Natural killer cell treated with Interleukin-12 subunit alpha and Interleukin-12 subunit beta and Interleukin-15 and Interleukin-18, amount 100 ng/mL, for 72 hours (primary cell): ENCODE measurements around the gene PLS1. TPM values are rescaled to one million over a fixed set of nuclear protein-coding genes. Genes with fewer than 3 reads are reported as not detected.

Experiments
- ATAC-seq, 2 donors: fragments of 150-1000 bp; cut with Tn5 transposase in 1 of 2; sonication (Bioruptor Pico), chemical (Tn5 transposase) in 1 of 2; 2 replicates each; pipeline ENCODE4 v1.10.0; 2021
- DNase-seq: peaks from one replicate; pipeline ENCODE4 v3.0.0; 2022; ENCODE audit warnings: low spot score
- H3K27ac Mint-ChIP-seq, 2 donors: 1 replicate in 1 of 2; 2 replicates in 1 of 2; pipeline ENCODE4 v1.8.0; 2022; ENCODE audit warnings: mixed read lengths in 2 of 2, mild to moderate bottlenecking in 1 of 2, moderate library complexity in 1 of 2
- H3K27me3 Mint-ChIP-seq, 2 donors: 1 replicate in 1 of 2; 2 replicates in 1 of 2; pipeline ENCODE4 v1.8.0; 2022; ENCODE audit warnings: mixed read lengths in 2 of 2
- H3K36me3 Mint-ChIP-seq: one replicate; pipeline ENCODE4 v1.8.0; 2022; ENCODE audit warnings: mixed read lengths
- H3K4me1 Mint-ChIP-seq, 2 donors: 1 replicate in 1 of 2; 2 replicates in 1 of 2; pipeline ENCODE4 v1.8.0; 2022; ENCODE audit warnings: low read depth in 2 of 2, mixed read lengths in 2 of 2, mild to moderate bottlenecking in 1 of 2
- H3K4me3 Mint-ChIP-seq: one replicate; pipeline ENCODE4 v1.8.0; 2022; ENCODE audit warnings: mixed read lengths
- H3K9me3 Mint-ChIP-seq: 2 replicates; pipeline ENCODE4 v1.8.0; 2022; ENCODE audit warnings: mixed read lengths
- total RNA-seq, 2 donors: library from RNA; stranded (reverse); gene quantifications; one replicate each; pipeline ENCODE4 v1.2.3, GENCODE V29; 2022

Gene PLS1
- total RNA-seq, 2 donors from 2014 or later, result 4.0 to 5.5 TPM

DNA sequence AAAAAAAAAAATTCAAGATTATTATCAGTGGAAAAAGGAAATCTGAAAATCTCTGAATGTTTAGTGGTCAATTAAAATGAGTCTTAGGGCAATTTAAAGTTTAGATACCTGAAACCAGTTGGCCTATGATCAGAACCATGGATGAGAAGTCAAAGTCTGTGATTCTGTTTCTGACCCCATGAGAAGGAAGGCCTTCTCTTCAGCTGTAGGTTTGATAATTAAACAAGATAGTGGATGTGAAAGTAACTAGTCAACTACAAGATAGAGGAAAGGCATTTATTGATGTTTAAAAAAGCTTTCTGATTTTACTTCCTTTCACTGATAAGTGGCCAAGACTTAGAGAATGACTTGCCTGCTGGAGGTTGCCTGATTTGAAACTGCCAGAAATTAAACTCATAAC lies 8.7 kb downstream of the PLS1 start:
- Mint-ChIP-seq H3K4me3 (no peak overlapping the region), H3K27me3 (no peaks in the 10 kb centered on the region), H3K27ac (no peak overlapping the region), H3K36me3 (no peaks in the 10 kb centered on the region), H3K4me1 (no peaks in the 10 kb centered on the region), H3K9me3 (no peaks in the 10 kb centered on the region)
- DNase-seq (no peak), ATAC-seq (no peak)

DNA sequence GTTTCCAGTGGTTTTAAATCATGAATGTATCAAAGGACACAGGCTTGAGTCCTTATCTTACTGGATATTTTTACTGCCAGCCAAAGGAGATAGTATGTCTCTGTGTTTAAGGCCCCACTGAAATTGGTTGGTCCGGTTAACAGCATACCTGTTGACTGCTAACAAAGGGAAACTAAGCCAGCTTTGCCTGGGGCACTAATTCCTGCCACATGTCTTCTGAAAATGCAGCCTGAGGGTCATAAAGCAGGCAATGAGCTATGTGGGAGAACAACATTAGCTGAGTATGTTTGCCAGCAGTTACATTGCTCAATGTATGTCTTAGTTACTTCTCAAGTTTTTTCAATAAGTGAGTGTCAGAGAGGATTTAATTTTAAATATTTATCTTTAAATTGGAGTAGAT lies 12.4 kb downstream of the PLS1 start:
- Mint-ChIP-seq H3K36me3 (no peaks in the 10 kb centered on the region), H3K4me3 (no peak overlapping the region), H3K4me1 (no peaks in the 10 kb centered on the region), H3K27ac (no peak overlapping the region), H3K27me3 (no peaks in the 10 kb centered on the region), H3K9me3 (no peaks in the 10 kb centered on the region)
- ATAC-seq, result no peak
- DNase-seq, result no peak

DNA sequence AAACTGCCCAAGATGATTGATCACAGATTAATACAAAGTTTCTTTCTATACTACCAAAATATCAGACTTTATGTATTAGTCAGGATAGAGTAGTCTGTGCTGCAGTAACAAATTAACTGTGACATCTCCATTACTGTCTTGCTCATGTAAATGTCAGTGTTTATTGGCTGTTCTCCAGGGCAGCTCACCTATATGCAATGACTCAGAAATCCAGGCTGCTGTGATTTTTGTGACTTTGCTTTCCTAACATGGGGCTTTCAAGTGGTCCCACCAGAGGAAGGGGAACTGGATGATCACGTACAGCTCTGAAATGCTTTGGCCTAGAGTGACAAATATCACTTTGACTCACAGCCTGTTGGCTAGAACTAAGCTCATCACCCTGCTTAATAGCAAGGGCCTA lies 12.9 kb downstream of the PLS1 start:
- H3K27ac Mint-ChIP-seq, result no peak overlapping the region
- H3K36me3 Mint-ChIP-seq, result no peaks in the 10 kb centered on the region
- H3K4me3 Mint-ChIP-seq, result no peak overlapping the region
- no peak for DNase-seq
- H3K27me3 Mint-ChIP-seq, result no peaks in the 10 kb centered on the region
- no peak for ATAC-seq
- no peaks in the 10 kb centered on the region for H3K9me3 Mint-ChIP-seq
- H3K4me1 Mint-ChIP-seq, result no peaks in the 10 kb centered on the region

DNA sequence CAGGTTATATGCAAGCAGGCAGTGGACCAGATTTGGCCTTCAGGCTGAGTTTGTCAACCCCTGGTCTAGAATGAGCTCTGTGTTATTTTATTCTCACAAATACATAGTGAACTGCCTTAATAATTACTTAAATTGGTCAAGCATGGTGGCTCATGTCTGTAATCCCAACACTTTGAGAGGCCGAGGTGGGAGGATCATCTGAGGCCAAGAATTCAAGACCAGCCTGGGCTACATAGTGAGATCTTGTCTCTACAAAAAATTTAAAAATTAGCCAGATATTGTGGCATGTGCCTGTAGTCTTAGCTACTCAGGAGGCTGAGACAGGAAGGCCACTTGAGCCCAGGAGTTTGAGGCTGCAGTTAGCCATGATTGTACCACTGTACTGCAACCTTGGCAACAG lies 15.0 kb downstream of the PLS1 start:
- DNase-seq (no peak), ATAC-seq (no peak)
- Mint-ChIP-seq H3K4me3 (no peak overlapping the region), H3K36me3 (no peaks in the 10 kb centered on the region), H3K9me3 (no peaks in the 10 kb centered on the region), H3K4me1 (no peaks in the 10 kb centered on the region), H3K27me3 (no peaks in the 10 kb centered on the region), H3K27ac (no peak overlapping the region)

DNA sequence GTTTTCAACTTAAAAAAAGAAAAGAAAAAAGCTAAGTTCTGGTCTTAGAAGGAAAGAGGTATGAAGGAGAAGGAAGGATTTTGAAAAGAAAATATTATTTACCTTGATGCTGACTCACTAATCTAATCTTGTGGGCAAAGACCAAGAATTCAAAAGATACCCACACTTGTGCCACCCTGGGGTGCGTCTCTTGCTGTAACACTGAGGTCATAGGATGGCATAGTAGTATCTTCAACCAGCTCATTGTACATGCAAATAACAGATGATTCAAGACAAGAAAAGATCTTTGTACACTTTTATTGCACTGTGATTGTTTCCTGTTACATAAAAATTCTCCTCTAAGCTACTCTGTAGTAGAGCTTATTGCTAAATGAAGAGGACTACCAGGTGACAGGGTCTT lies 17.3 kb downstream of the PLS1 start:
- no peak for DNase-seq
- Mint-ChIP-seq H3K9me3 (no peaks in the 10 kb centered on the region), H3K4me1 (no peaks in the 10 kb centered on the region), H3K27me3 (no peaks in the 10 kb centered on the region), H3K27ac (no peak overlapping the region), H3K36me3 (no peaks in the 10 kb centered on the region), H3K4me3 (no peak overlapping the region)
- no peak for ATAC-seq

DNA sequence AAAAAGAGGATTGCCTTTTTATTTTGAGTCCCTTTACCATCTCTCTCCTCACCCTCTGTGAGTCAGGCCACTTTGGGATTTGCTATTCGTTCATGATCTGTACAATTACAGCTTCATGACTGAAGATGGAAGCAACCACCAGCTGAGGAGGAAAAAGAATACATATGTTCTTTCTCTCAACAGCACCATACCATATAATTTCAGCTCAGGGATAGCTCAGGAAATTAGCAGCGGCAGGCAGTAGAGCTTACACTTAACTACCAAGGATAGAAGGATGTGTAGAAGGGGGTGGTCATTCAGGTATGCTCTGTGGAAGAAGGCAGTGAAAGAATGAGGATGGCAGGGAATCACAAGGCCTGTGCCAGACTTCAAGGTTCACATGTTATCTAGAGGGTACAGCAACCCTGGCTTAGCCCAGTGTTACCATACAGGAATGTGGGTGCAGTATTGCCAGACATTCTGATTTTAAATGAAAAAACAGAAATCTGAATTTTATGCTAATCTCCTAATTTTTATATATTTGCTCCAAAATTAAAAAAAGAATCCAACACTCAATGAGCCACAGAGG lies 17.9 kb downstream of the PLS1 start:
- Mint-ChIP-seq H3K27ac (no peak overlapping the region), H3K4me3 (no peak overlapping the region), H3K9me3 (no peaks in the 10 kb centered on the region), H3K36me3 (no peaks in the 10 kb centered on the region), H3K4me1 (no peaks in the 10 kb centered on the region), H3K27me3 (peaks cover 0 to 1% of the 10 kb centered on the region in 2 donors)
- DNase-seq (no peak), ATAC-seq (no peak)

DNA sequence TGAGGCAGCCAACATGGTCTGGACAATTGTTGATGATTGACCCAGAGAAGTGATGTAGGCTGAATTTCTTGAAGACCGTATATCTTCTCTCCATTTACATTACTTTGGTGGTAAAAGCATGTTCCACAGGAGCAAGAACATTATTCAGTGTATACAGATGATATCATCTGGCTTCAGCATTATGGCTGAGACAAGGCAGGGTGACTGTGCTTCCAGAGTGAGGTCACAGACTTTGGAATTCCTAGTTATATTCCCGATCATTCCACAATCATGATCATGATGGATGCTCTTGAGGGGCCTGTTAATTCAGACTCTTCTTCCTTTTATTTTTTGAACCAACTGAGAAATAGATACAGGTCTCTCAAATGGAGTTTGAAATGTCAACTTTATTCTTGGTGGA lies 19.0 kb downstream of the PLS1 start:
- H3K27me3 Mint-ChIP-seq, result peaks cover 0 to 3% of the 10 kb centered on the region in 2 donors
- no peak overlapping the region for H3K27ac Mint-ChIP-seq
- H3K4me1 Mint-ChIP-seq, result no peaks in the 10 kb centered on the region
- DNase-seq, result no peak
- H3K36me3 Mint-ChIP-seq, result no peaks in the 10 kb centered on the region
- no peak overlapping the region for H3K4me3 Mint-ChIP-seq
- no peaks in the 10 kb centered on the region for H3K9me3 Mint-ChIP-seq
- no peak for ATAC-seq

DNA sequence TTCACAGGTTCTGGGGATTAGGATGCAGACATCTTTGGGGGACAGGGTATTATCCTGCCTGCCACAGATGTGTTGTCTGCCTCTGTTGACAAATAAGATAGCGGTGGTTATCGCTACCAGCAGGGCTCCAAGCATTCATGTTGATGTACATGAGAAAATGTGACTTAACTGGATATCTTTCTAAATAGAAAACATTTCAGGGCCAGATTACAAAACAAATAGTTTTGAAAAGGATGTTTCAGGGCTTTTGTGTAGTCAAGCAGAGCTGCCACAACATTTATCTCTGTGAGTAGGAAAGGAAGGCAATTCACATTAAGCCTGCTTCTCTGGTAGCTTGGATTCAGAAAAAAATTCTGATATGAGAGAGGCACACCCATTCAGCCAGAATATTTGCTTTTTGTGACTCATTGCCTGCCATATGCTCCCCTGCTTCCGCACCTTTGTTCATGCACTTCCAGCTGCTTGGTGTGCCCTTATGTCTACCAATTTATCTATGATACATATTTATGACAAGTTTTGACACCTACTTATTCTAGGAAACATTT lies 22.8 kb downstream of the PLS1 start:
- DNase-seq, result no peak

DNA sequence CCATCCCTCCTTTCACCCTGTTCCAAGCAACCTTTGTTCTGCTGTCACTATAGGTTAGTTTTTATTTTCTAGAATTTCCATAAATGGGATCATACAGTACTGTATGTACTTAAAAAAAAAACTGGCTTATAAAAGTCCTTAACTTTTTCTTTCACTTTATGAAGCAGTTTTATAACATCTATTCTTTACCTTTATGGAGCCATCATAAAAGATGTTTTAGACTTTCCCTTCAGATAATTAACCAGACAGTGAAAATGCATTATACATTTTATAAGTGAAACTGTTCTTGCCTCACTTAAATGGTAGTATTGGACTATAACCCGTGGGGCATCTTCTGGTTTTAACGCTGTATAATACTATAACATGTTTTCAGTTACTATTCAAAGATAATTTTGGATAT lies 26.2 kb downstream of the PLS1 start:
- no peaks in the 10 kb centered on the region for H3K36me3 Mint-ChIP-seq
- DNase-seq (no peak), ATAC-seq (no peak)
- no peaks in the 10 kb centered on the region for H3K9me3 Mint-ChIP-seq
- H3K27me3 Mint-ChIP-seq, result peaks cover 0 to 5% of the 10 kb centered on the region in 2 donors
- no peak overlapping the region for H3K27ac Mint-ChIP-seq
- no peaks in the 10 kb centered on the region for H3K4me1 Mint-ChIP-seq
- no peak overlapping the region for H3K4me3 Mint-ChIP-seq

More for the DNA sequence above, 22.8 kb downstream of the PLS1 start:
- no peak for ATAC-seq
- H3K4me1 Mint-ChIP-seq, result no peaks in the 10 kb centered on the region
- no peaks in the 10 kb centered on the region for H3K9me3 Mint-ChIP-seq
- no peaks in the 10 kb centered on the region for H3K36me3 Mint-ChIP-seq
- H3K27me3 Mint-ChIP-seq, result peaks cover 0 to 5% of the 10 kb centered on the region in 2 donors
- H3K4me3 Mint-ChIP-seq, result no peak overlapping the region
- H3K27ac Mint-ChIP-seq, result no peak overlapping the region

DNA sequence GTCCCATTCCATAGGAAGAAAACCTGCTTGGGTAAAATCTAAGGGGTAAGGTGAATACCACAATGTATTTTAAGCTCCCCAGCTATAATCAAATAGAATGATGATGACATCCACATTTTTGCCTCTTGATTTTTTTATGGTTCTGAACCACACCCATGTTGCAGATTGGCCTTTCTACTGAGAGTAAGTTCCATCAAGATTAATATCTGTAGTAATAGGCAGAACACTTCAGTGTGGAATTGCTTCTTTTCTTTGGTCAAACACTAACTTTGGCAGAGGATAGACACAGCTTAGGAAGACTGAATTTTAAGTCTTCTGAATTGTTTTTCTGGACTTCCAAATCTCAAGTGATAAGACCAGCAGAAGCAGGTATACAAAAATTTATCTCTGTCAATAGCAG lies 27.0 kb downstream of the PLS1 start:
- peaks cover 0 to 5% of the 10 kb centered on the region in 2 donors for H3K27me3 Mint-ChIP-seq
- no peaks in the 10 kb centered on the region for H3K36me3 Mint-ChIP-seq
- no peaks in the 10 kb centered on the region for H3K9me3 Mint-ChIP-seq
- H3K4me3 Mint-ChIP-seq, result no peak overlapping the region
- ATAC-seq, result no peak
- no peak for DNase-seq
- no peaks in the 10 kb centered on the region for H3K4me1 Mint-ChIP-seq
- no peak overlapping the region for H3K27ac Mint-ChIP-seq

DNA sequence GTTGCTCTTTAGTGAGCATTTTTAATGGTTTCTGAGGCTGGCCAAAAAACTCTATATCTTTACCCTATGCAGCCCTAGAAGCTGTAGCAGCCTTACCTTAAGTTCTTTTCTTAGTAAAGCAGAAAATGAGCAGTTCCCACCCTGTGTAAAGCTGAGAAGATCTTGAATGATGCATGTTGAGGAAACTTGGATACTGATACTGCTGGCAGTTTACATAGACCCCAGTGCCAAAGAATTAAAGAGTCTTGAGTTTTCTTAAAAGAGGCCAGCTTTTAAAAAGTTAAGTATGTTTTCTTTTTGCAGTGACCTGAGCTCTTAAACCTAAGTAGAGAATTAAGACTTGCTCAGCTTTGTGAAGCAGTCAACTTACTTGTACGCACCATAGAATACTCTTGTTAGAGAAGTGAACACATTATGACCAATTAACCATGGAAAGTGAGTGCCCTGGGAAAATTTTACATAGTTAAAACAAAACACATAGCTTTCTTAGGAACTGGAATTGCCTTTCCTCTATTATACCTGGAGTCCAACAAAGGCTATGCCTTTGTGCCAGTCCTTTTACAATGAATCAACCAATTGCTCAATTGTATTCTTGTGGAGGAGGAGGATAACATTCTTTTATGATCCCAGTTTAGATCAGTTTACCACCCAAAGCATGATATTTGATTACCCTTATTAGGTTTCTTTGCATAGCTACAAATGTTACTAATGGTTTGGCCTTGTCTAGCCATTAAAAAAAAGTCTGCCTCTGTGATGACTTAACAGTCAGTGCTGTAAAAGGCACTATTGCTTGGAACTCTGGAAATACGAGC lies 28.4 kb downstream of the PLS1 start:
- DNase-seq (no peak), ATAC-seq (no peak)
- Mint-ChIP-seq H3K36me3 (no peaks in the 10 kb centered on the region), H3K9me3 (no peaks in the 10 kb centered on the region), H3K27me3 (peaks cover 0 to 2% of the 10 kb centered on the region in 2 donors), H3K4me3 (no peak overlapping the region), H3K4me1 (no peaks in the 10 kb centered on the region), H3K27ac (no peak overlapping the region)

DNA sequence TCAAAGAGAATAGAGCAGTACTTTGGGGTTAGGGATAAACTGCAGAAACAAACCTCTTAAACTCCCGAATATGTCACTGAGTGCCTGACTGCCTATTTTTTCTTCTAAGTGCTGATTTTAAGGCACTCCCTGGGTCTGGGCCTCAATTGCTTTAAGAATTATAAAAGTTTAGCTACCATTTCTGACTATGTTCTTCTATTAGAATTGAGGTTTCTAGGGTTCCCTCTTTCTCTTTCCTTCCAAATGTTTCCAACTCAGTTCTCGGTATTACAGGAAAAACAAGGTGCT lies 28.9 kb downstream of the PLS1 start:
- Mint-ChIP-seq H3K27ac (no peak overlapping the region), H3K36me3 (no peaks in the 10 kb centered on the region), H3K9me3 (no peaks in the 10 kb centered on the region), H3K4me1 (no peaks in the 10 kb centered on the region), H3K27me3 (peaks cover 0 to 2% of the 10 kb centered on the region in 2 donors), H3K4me3 (no peak overlapping the region)
- no peak for DNase-seq
- no peak for ATAC-seq

DNA sequence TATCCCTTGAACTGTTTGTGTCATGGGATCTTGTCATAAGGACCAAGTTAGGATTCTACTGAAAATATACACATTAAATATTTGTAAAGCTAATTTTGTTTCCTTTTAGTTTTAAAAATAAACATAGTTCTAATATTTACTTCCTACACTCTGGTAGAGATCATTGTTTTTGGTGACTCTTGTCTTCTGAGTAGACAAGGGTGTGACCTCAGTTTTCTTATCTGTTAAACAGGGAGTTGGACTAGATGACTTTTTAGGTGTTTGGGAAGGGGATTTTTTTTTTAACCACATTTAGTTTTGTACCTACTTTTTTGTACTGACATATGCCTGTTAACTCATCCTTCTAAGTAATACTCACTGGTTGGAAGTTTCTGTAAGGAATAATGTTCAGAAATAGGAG lies 30.8 kb downstream of the PLS1 start:
- no peak overlapping the region for H3K27ac Mint-ChIP-seq
- no peak for ATAC-seq
- no peaks in the 10 kb centered on the region for H3K4me1 Mint-ChIP-seq
- no peak for DNase-seq
- H3K27me3 Mint-ChIP-seq, result peaks cover 0 to 2% of the 10 kb centered on the region in 2 donors
- no peaks in the 10 kb centered on the region for H3K36me3 Mint-ChIP-seq
- no peaks in the 10 kb centered on the region for H3K9me3 Mint-ChIP-seq
- no peak overlapping the region for H3K4me3 Mint-ChIP-seq

DNA sequence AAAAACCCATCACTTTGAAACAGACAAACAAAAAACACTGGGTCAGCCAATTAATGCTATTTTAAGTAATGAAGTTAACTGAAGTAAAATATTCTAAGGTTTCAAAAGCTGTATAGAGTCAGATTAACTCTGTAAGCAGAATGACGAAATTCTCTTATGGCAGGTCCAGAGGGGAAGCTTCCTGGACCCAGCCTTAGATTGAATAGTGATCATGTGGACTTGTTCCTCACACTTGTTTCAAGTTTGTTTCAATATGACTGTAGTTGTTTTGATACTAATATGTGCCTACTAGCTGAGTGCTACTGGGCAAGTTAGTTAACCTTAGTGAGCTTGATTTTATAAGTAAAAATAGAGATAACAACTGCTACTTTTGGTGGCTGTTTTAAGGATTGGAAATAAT lies 32.6 kb downstream of the PLS1 start:
- Mint-ChIP-seq H3K27me3 (peaks cover 0 to 4% of the 10 kb centered on the region in 2 donors), H3K4me1 (no peaks in the 10 kb centered on the region), H3K4me3 (no peak overlapping the region), H3K27ac (no peak overlapping the region), H3K36me3 (no peaks in the 10 kb centered on the region), H3K9me3 (no peaks in the 10 kb centered on the region)
- ATAC-seq (peak; percentile 62 to 90), DNase-seq (no peak)
